ENCODE measurements around the gene ARHGAP31.
"Not testable (repeated sequence)": the region's sequence is repeated elsewhere in the genome, so short reads cannot be mapped to it uniquely, and the experiment has no call there.

The ARHGAP31 gene

GRCh38 chr3:119320785-119321184 is 26.6 kb downstream of the ARHGAP31 start:
- DNase-seq: not testable (repeated sequence)

- DNase-seq: no peak
Observed at GRCh38 chr3:119322021-119322834, 28.0 kb downstream of the ARHGAP31 start.

DNA sequence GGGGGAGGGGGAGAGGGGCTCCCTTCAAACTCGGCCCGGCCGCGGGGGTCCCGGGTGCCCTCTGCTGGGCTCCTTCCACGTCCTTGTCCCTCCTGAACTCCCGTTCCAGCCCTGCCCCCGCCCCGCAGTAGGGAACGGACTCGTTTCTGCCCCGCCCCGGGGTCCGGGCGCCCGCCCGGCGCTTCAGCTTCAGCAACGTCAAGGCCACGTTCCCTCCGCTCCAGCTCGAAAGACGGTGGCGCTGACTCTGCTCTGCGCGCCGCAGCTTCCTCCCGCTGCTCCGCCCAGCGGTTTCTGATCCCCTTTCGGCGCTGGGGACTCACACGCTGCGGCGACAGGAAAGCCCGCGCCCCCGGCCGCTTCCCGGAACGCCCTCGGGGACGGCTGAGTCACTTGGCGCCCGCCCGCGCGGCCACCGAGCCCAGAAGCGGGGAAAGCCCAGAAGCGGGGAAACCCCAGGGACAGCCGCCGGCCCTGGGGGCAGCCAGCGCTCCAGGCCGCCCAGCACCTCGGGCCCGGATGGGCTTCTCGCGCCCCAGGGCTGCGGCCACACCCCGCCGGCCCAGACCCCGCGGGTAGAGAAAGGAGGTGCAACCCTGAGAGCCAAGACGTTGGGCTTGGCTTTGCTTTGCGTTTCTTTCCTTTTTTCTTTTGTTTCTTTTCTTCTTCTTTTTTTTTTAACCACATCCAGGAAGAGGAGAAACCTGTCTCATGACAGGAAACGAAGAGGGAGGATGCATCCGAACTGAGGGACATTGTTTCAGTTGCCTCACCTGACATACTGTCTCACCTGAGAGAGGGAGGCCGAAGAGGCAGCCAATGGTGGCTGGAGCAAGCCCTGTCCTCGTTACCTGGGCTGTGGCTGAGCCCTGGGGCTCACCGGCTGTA is 28.9 kb downstream of the ARHGAP31 start:
- peak; percentile 95 for DNase-seq

- no peak for DNase-seq
Observed at GRCh38 chr3:119323723-119324085, 29.5 kb downstream of the ARHGAP31 start.

- no peak for DNase-seq
Observed at GRCh38 chr3:119324899-119325298, 30.7 kb downstream of the ARHGAP31 start.

- DNase-seq: no peak
Observed at GRCh38 chr3:119326976-119327375, 32.8 kb downstream of the ARHGAP31 start.

- DNase-seq: no peak
Observed at GRCh38 chr3:119329551-119329950, 35.4 kb downstream of the ARHGAP31 start.

GRCh38 chr3:119330181-119330580 is 36.0 kb downstream of the ARHGAP31 start:
- DNase-seq: no peak

GRCh38 chr3:119330858-119331257 is 36.7 kb downstream of the ARHGAP31 start:
- DNase-seq: no peak

- DNase-seq: no peak
Observed at GRCh38 chr3:119331661-119332060, 37.5 kb downstream of the ARHGAP31 start.

DNA sequence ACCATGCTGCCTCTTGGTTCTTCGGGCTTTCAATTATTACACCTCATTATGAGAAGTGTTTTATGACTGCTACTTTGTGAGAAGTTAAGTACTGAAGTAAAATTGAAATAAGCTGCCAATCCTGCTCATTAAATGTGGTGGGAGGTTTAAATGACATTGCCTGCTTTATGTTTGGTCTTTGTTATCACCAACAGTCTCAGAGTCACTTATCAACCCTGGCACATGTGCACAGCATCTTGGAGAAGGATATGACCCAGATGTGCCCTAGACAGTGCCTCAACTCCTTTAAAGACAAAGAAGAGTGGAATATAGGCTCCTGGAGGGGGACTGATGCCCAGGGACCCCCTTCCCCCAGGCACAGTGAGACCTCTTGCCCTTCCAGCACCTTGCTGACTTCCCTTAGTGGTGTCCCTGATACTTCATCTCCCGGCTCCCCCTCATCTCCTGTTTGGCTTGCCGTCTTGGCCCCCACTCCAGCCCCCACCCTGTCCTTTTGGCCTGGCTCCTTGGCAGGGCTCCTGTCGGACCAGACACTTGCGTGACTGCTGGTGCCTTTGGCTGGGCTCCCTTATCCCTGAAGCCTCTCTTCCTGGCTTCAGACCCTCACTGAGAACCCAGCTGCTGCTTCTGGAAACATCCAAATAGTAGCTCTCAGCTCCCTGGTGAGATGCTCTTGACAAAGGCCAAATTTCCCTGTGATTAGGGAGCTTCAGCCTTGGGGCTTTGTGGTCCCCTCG is 39.8 kb downstream of the ARHGAP31 start:
- no peak for DNase-seq

- no peak for DNase-seq
Observed at GRCh38 chr3:119336823-119337222, 42.6 kb downstream of the ARHGAP31 start.

DNA sequence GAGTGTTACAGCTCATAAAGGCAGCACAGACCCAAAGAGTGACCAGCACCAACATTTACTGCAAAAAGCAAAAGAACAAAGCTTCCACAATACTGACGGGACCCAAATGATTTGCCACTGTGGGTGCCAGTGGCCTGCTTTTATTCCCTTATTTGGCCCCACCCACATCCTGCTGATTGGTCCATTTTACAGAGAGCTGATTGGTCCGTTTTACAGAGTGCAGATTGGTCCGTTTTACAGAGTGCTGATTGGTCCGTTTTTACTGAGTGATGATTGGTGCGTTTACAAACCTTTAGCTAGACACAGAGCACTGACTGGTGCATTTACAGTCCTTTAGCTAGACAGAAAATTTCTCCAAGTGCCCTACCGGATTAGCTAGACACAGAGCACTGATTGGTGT is 43.2 kb downstream of the ARHGAP31 start:
- DNase-seq: not testable (repeated sequence)

DNA sequence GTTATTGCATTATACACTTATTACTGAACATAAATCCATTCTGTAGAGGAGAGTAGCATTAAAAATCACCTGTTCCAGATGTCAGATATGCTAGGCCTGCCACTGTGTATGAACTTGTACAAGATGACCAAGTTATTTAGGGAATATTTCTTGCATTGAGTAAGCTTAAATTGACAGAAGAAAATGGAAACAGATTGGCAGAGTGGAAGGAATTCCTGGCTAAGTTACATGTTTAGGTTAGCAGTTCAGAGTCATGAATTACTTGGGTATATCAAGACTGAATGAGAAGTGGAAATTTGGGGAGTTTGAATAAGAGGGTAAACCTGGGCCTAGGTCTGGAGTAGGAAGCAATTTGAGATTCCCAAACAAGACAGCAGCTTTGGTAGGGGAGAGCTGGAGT is 44.6 kb downstream of the ARHGAP31 start:
- DNase-seq: no peak

- no peak for DNase-seq
Observed at GRCh38 chr3:119340014-119340413, 45.8 kb downstream of the ARHGAP31 start.

DNA sequence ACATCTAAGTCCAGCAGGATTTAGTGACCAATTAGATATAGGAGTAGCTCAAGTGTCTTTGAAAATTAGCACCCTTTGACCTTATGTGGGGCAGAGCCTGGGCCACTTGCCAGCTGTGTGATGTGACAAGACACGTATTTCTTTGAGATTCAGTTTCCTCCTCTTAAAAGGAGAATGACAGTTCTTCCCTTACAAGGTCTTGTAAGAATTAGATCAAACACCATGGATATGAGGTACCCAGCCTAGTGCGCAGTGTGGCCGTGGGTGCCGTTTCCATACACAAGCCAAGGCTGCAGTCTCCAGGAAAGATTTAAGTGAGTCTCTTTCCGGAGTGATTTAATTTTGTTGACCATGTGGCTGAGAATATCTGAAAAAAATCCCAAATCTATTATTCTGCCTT is 46.3 kb downstream of the ARHGAP31 start:
- DNase-seq: no peak

- DNase-seq: no peak
Observed at GRCh38 chr3:119342176-119342575, 48.0 kb downstream of the ARHGAP31 start.

- DNase-seq: no peak
Observed at GRCh38 chr3:119343719-119344118, 49.5 kb downstream of the ARHGAP31 start.

- no peak for DNase-seq
Observed at GRCh38 chr3:119346076-119346496, 51.9 kb downstream of the ARHGAP31 start.

GRCh38 chr3:119347036-119347435 is 52.9 kb downstream of the ARHGAP31 start:
- DNase-seq: no peak

GRCh38 chr3:119349354-119350041 is 55.3 kb downstream of the ARHGAP31 start:
- no peak for DNase-seq

GRCh38 chr3:119350114-119350513 is 55.9 kb downstream of the ARHGAP31 start:
- no peak for DNase-seq

DNA sequence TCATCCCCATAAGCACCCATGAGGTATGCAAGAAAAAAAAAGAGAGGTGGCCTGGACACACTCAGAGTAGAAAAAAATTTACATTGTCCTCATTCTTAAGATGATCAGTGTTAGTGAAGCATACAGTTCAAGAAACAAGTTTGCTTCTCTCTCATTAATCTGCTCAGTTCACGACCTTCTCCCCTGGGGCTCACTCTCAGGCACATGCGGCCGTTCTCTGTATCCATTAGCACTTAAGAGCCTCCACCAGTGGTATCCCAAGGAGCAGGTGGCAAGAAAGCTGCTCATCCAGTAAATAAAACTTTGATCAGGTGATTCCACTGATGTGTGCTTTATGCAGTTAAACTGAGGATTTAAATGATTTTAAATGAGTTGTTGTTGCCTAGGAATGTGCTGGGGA is 57.4 kb downstream of the ARHGAP31 start:
- DNase-seq: no peak

All from NK-92 treated with Interleukin-12 subunit alpha and Interleukin-12 subunit beta, amount 100 ng/mL, for 24 hours (cell line).